Measurements from ENCODE around the gene PIP5K1B. TPM values are rescaled to one million over a fixed set of nuclear protein-coding genes. Genes with fewer than 3 reads are reported as not detected.

PIP5K1B gene
- total and polyA plus RNA-seq, 2 experiments from 2014 or later, result 1.3 to 2.8 TPM

- no peaks in the 10 kb centered on the region for H4K20me1 ChIP-seq (replicated peaks; ENCODE audit: insufficient read depth)
- H3K9me2 ChIP-seq (ENCODE audit: insufficient read depth), result no peaks in the 10 kb centered on the region
- 0 out of 3 replicates have a peak, but pooled peaks cover 3% of the 10 kb centered on the region for H3K36me3 Mint-ChIP-seq (ENCODE audit: low read depth)
- peaks cover 10% of the 10 kb centered on the region for H3K4me1 Mint-ChIP-seq
- ATAC-seq (no peak), DNase-seq (ENCODE audit: low spot score) (no peak)
- no peaks in the 10 kb centered on the region for H3K36me3 ChIP-seq (ENCODE audit: insufficient read depth)
- H3K27ac Mint-ChIP-seq, result no peak overlapping the region
- H3K4me1 ChIP-seq (ENCODE audit: insufficient read depth), result peaks cover 8% of the 10 kb centered on the region
- H3K27me3 Mint-ChIP-seq (ENCODE audit: insufficient read depth, low read depth, poor library complexity), result peaks cover 7% of the 10 kb centered on the region
- H2AFZ ChIP-seq, result no peak overlapping the region
- H3K27ac ChIP-seq (ENCODE audit: low read depth), result no peak overlapping the region
- no peak for TF ChIP-seq CREB1 (CRISPR knock-in tag; IDR thresholded peaks at IDR 0.05; ENCODE audit: low read depth)
- TF ChIP-seq POLR2AphosphoS5 (IDR thresholded peaks at IDR 0.05; ENCODE audit: low read depth), result no peak
- no peak for TF ChIP-seq EZH2phosphoT487 (IDR thresholded peaks at IDR 0.05; ENCODE audit: unreplicated experiment)
- TF ChIP-seq NANOG (IDR thresholded peaks at IDR 0.05; ENCODE audit: borderline replicate concordance), result no peak
- no peak for TF ChIP-seq ZNF114 (CRISPR knock-in tag; IDR thresholded peaks at IDR 0.05)
- no peak for TF ChIP-seq REST (IDR thresholded peaks at IDR 0.05; ENCODE audit: unreplicated experiment)
- TF ChIP-seq STAT1 (IDR thresholded peaks at IDR 0.05; ENCODE audit: unreplicated experiment), result no peak
- no peak for TF ChIP-seq ZNF331 (CRISPR knock-in tag; IDR thresholded peaks at IDR 0.05; ENCODE audit: low read depth)
- no peak for TF ChIP-seq CTCF (conservative IDR thresholded peaks at IDR 0.05; ENCODE audit: low read depth in 2 of 2)
- no peak for TF ChIP-seq EZH2 (IDR thresholded peaks at IDR 0.05; ENCODE audit: low read depth, unreplicated experiment)
- TF ChIP-seq ZNF462 (CRISPR knock-in tag; IDR thresholded peaks at IDR 0.05), result no peak
- no peak for TF ChIP-seq JUNB (IDR thresholded peaks at IDR 0.05; ENCODE audit: unreplicated experiment)
- peaks cover 31% of the 10 kb centered on the region for H3K79me2 ChIP-seq (replicated peaks; ENCODE audit: insufficient read depth)
- no peak overlapping the region for H3K4me3 ChIP-seq
- peaks cover 8% of the 10 kb centered on the region; the same call in 1 of the 2 replicates for H3F3A ChIP-seq (replicated peaks; ENCODE audit: low read depth)
- H3K4me2 ChIP-seq, result no peak overlapping the region
- H3K4me3 Mint-ChIP-seq, result no peak overlapping the region
- H3K9me3 Mint-ChIP-seq, result peaks cover 8% of the 10 kb centered on the region; the same call in 2 of the 3 replicates
- H3K27me3 ChIP-seq (ENCODE audit: insufficient read depth), result no peaks in the 10 kb centered on the region
These were observed 329.0 kb downstream of the PIP5K1B start for GRCh38 chr9:69034071-69034470.

Measured in GM23338 (cell line).